OCI-LY1 (cell line): ENCODE measurements around the gene BHLHE23.

Experiments
- CTCF ChIP-seq: fragments of 200-600 bp; sonication (generic), shearing (Covaris generic); IDR thresholded peaks from 2 replicates; pipeline ENCODE4 v1.5.1; 2017; ENCODE audit warnings: mild to moderate bottlenecking, antibody characterized with exemption, low read length, moderate library complexity, mixed read lengths
- EZH2 ChIP-seq: fragments of 200-600 bp; sonication (generic), shearing (Covaris generic); IDR thresholded peaks from 2 replicates; pipeline ENCODE4 v1.8.0; 2017; ENCODE audit warnings: borderline replicate concordance, mixed run types, mild to moderate bottlenecking, antibody characterized with exemption, low read length, moderate library complexity, mixed read lengths

GRCh38 chr20:62969939-62970306, 36.8 kb downstream of the BHLHE23 start:
- TF ChIP-seq CTCF (no peak), EZH2 (no peak)
